IMR-90 (cell line): ENCODE results near the gene GNAI3. TPM values are rescaled to one million over a fixed set of nuclear protein-coding genes. Genes with fewer than 3 reads are reported as not detected.

Experiments
- ATAC-seq: fragments of 200-7000 bp; cut with Tn5 transposase; 2 replicates; pipeline ENCODE4 v1.9.1; 2020; ENCODE audit warnings: low read depth, mild to moderate bottlenecking, moderate library complexity
- BruUV-seq: library from RNA; stranded (reverse); fragments of 400-500 nt; replicated peaks from 2 replicates; lab custom pipeline; 2021; lab: Mats Ljungman, UMichigan
- CTCF ChIA-PET: fragments of 300-600 bp; formaldehyde crosslinking; extraction: SDS; loops from one replicate; lab custom pipeline; 2021; ENCODE audit warnings: antibody characterized with exemption; lab: Yijun Ruan, JAX
- POLR2A ChIA-PET: fragments of 300-600 bp; sonication (Branson Sonifier 250); formaldehyde crosslinking; loops from one replicate; lab custom pipeline; 2022; ENCODE audit warnings: antibody characterized with exemption; ENCODE audit not compliant: unreplicated experiment; lab: Charles Lee
- DNase-seq: peaks from one replicate; pipeline ENCODE4 v3.0.0; 2013
- H2AFZ ChIP-seq: replicated peaks from 2 replicates; pipeline ENCODE3; 2013; ENCODE audit warnings: low read length, mild to moderate bottlenecking; ENCODE audit not compliant: poor library complexity
- H2AK5ac ChIP-seq: 2 replicates; pipeline ENCODE4 v1.6.1; 2013; ENCODE audit warnings: low read depth, low read length, inconsistent platforms
- H2AK9ac ChIP-seq: replicated peaks from 2 replicates; pipeline ENCODE3; 2013; ENCODE audit warnings: mild to moderate bottlenecking, low read depth, low read length, moderate library complexity; ENCODE audit not compliant: poor library complexity
- H2BK120ac ChIP-seq: 2 replicates; pipeline ENCODE4 v1.6.1; 2013; ENCODE audit warnings: low read depth, low read length, inconsistent platforms
- H2BK15ac ChIP-seq: 3 replicates; pipeline ENCODE4 v1.6.1; 2013; ENCODE audit warnings: low read depth, low read length, inconsistent platforms
- H2BK20ac ChIP-seq: 2 replicates; pipeline ENCODE4 v1.6.1; 2013; ENCODE audit warnings: low read depth, mild to moderate bottlenecking, inconsistent platforms, low read length, moderate library complexity
- H2BK5ac ChIP-seq: 2 replicates; pipeline ENCODE4 v1.6.1; 2013; ENCODE audit warnings: mild to moderate bottlenecking, low read depth, low read length, inconsistent platforms; ENCODE audit not compliant: poor library complexity, severe bottlenecking
- H3K14ac ChIP-seq: replicated peaks from 2 replicates; pipeline ENCODE4 v1.6.1; 2013; ENCODE audit warnings: low read depth, low read length, inconsistent platforms
- H3K18ac ChIP-seq: 2 replicates; pipeline ENCODE4 v1.6.1; 2013; ENCODE audit warnings: low read depth, low read length, control low read depth
- H3K23ac ChIP-seq: 2 replicates; pipeline ENCODE4 v1.6.1; 2013; ENCODE audit warnings: low read depth, low read length, inconsistent platforms
- H3K27ac ChIP-seq: 2 replicates; pipeline ENCODE4 v1.5.1; 2013; ENCODE audit warnings: mild to moderate bottlenecking, control low read depth, low read length; ENCODE audit not compliant: insufficient read depth
- H3K27me3 ChIP-seq: 2 replicates; pipeline ENCODE4 v1.6.1; 2013; ENCODE audit warnings: low read length; ENCODE audit not compliant: control insufficient read depth, insufficient read depth
- H3K36me3 ChIP-seq: 2 replicates; pipeline ENCODE4 v1.6.1; 2013; ENCODE audit warnings: low read length, mixed read lengths; ENCODE audit not compliant: control insufficient read depth, insufficient read depth
- H3K4ac ChIP-seq: 2 replicates; pipeline ENCODE4 v1.6.1; 2013; ENCODE audit warnings: low read depth, low read length, inconsistent platforms
- H3K4me1 ChIP-seq: 2 replicates; pipeline ENCODE4 v1.6.1; 2013; ENCODE audit warnings: low read length, mixed read lengths; ENCODE audit not compliant: control insufficient read depth, insufficient read depth
- H3K4me2 ChIP-seq: 2 replicates; pipeline ENCODE4 v1.6.1; 2013; ENCODE audit warnings: low read depth, mild to moderate bottlenecking, control low read depth, low read length, moderate library complexity
- H3K4me3 ChIP-seq: 2 replicates; pipeline ENCODE4 v1.5.1; 2013; ENCODE audit warnings: low read depth, mild to moderate bottlenecking, control low read depth, low read length, moderate library complexity; ENCODE audit not compliant: insufficient read depth
- H3K56ac ChIP-seq: 2 replicates; pipeline ENCODE4 v1.6.1; 2013; ENCODE audit warnings: low read length, inconsistent platforms; ENCODE audit not compliant: insufficient read depth; ENCODE audit errors: extremely low read depth
- H3K79me1 ChIP-seq, 2 experiments: 2 replicates each; pipeline ENCODE4 v1.6.1; 2013; ENCODE audit warnings: low read length in 2 of 2, inconsistent platforms in 1 of 2, low read depth in 1 of 2
- H3K9ac ChIP-seq: 2 replicates; pipeline ENCODE4 v1.6.1; 2013; ENCODE audit warnings: low read depth, low read length, control low read depth
- H3K9me1 ChIP-seq: 2 replicates; pipeline ENCODE4 v1.6.1; 2013; ENCODE audit warnings: low read length, inconsistent platforms; ENCODE audit not compliant: insufficient read depth
- H3K9me3 ChIP-seq: 2 replicates; pipeline ENCODE4 v1.6.1; 2013; ENCODE audit warnings: low read length; ENCODE audit not compliant: control insufficient read depth, insufficient read depth
- H4K20me1 ChIP-seq: 2 replicates; pipeline ENCODE4 v1.6.1; 2013; ENCODE audit warnings: low read length, inconsistent platforms; ENCODE audit not compliant: insufficient read depth
- H4K5ac ChIP-seq: 2 replicates; pipeline ENCODE4 v1.6.1; 2013; ENCODE audit warnings: mild to moderate bottlenecking, low read depth, low read length, control low read depth
- H4K8ac ChIP-seq, 2 experiments: 2 replicates each; pipeline ENCODE4 v1.6.1; 2013; ENCODE audit warnings: low read depth in 2 of 2, low read length in 2 of 2, control low read depth in 1 of 2, inconsistent platforms in 1 of 2
- H4K91ac ChIP-seq: 2 replicates; pipeline ENCODE4 v1.6.1; 2013; ENCODE audit warnings: low read depth, low read length, inconsistent platforms; ENCODE audit not compliant: insufficient read depth
- BHLHE40 ChIP-seq: fragments of 150-350 bp; IDR thresholded peaks from 2 replicates; pipeline ENCODE4 v1.6.1; 2016; ENCODE audit warnings: mild to moderate bottlenecking, low read depth, low read length
- CHD1 ChIP-seq: IDR thresholded peaks from 2 replicates; pipeline ENCODE4 v1.6.1; 2012; ENCODE audit warnings: low read depth, low read length, improper control_type of control experiment
- CTCF ChIP-seq: conservative IDR thresholded peaks from 2 replicates; pipeline ENCODE4 v1.5.1; 2012; ENCODE audit warnings: mild to moderate bottlenecking, low read depth, low read length, improper control_type of control experiment
- ELK1 ChIP-seq: fragments of 150-350 bp; IDR thresholded peaks from 2 replicates; pipeline ENCODE4 v1.6.1; 2016; ENCODE audit warnings: low read depth, mild to moderate bottlenecking, low read length, moderate library complexity, borderline replicate concordance
- FOS ChIP-seq: fragments of 150-350 bp; IDR thresholded peaks from 2 replicates; pipeline ENCODE4 v1.6.1; 2016; ENCODE audit warnings: low read depth, low read length
- MAFK ChIP-seq: IDR thresholded peaks from 2 replicates; pipeline ENCODE4 v1.6.1; 2012; ENCODE audit warnings: low read depth, low read length, improper control_type of control experiment
- MAZ ChIP-seq: IDR thresholded peaks from 2 replicates; pipeline ENCODE4 v1.6.1; 2012; ENCODE audit warnings: low read depth, mild to moderate bottlenecking, low read length, improper control_type of control experiment, moderate library complexity, borderline replicate concordance
- MXI1 ChIP-seq: IDR thresholded peaks from 2 replicates; pipeline ENCODE4 v1.6.1; 2012; ENCODE audit warnings: low read depth, mild to moderate bottlenecking, low read length, moderate library complexity, borderline replicate concordance
- NFE2L2 ChIP-seq: fragments of 150-350 bp; IDR thresholded peaks from 2 replicates; pipeline ENCODE4 v1.6.1; 2016; ENCODE audit warnings: low read depth, mild to moderate bottlenecking, low read length
- POLR2A ChIP-seq: IDR thresholded peaks from 2 replicates; pipeline ENCODE4 v1.6.1; 2012; ENCODE audit warnings: mild to moderate bottlenecking, low read depth, low read length
- RAD21 ChIP-seq: IDR thresholded peaks from 2 replicates; pipeline ENCODE4 v1.6.1; 2012; ENCODE audit warnings: low read length, improper control_type of control experiment
- RCOR1 ChIP-seq: IDR thresholded peaks from 2 replicates; pipeline ENCODE4 v1.6.1; 2012; ENCODE audit warnings: mild to moderate bottlenecking, low read length, improper control_type of control experiment; ENCODE audit not compliant: insufficient replicate concordance
- RFX5 ChIP-seq: IDR thresholded peaks from 2 replicates; pipeline ENCODE4 v1.8.0; 2012; ENCODE audit warnings: low read depth, mild to moderate bottlenecking, low read length, moderate library complexity
- SMC3 ChIP-seq: fragments of 150-350 bp; IDR thresholded peaks from 2 replicates; pipeline ENCODE4 v1.6.1; 2016; ENCODE audit warnings: low read depth, mild to moderate bottlenecking, antibody characterized with exemption, low read length, moderate library complexity
- WGBS, 2 experiments: methylation state at CpG; one replicate each; pipeline versions ENCODE4 v1.1.5 to v1.1.7; 2013; ENCODE audit warnings: missing lambda C conversion rate in 2 of 2; ENCODE audit not compliant: insufficient read length in 1 of 2; ENCODE audit errors: extremely low coverage in 2 of 2; 5-methylcytosine and 5-hydroxymethylcytosine counted together
- dilution Hi-C: fragments of 300-500 bp; cut with HindIII; formaldehyde crosslinking; loops from one replicate; pipeline ENCODE4 v1.14.3; 2018; ENCODE audit warnings: low sequenced_read_pairs; ENCODE audit not compliant: unreplicated experiment
- in situ Hi-C: fragments of 300-500 bp; cut with MboI; formaldehyde crosslinking; loops from 3 replicates; pipeline ENCODE4 v1.14.3; 2019; ENCODE audit warnings: low sequenced_read_pairs, inconsistent platforms, mixed read lengths
- intact Hi-C: fragments of 100-400 bp; cut with micrococcal nuclease; formaldehyde crosslinking; loops from 2 replicates; pipeline ENCODE4 v1.10.0; 2022
- polyA plus RNA-seq, 3 experiments: library from polyadenylated mRNA; depleted of rRNA; stranded (reverse); fragments of >200 nt; gene quantifications; 2 replicates each; pipeline ENCODE4 v1.2.3, GENCODE V29; 2012; ENCODE audit warnings: low replicate concordance in 1 of 3
- total RNA-seq: library from RNA; depleted of rRNA; stranded (reverse); fragments of >200 nt; gene quantifications from 2 replicates; pipeline ENCODE4 v1.2.3, GENCODE V29; 2012
- TF ChIP-seq, protein P1 (sequence below): fragments of 150-350 bp; IDR thresholded peaks from 2 replicates; pipeline ENCODE4 v1.6.1; 2017; ENCODE audit warnings: mild to moderate bottlenecking, antibody characterized with exemption, low read length, low read depth

The GNAI3 gene
- total and polyA plus RNA-seq, 2 of the 4 experiments (the other 2 are of a cell fraction): 5.9 to 14.9 TPM

DNA sequence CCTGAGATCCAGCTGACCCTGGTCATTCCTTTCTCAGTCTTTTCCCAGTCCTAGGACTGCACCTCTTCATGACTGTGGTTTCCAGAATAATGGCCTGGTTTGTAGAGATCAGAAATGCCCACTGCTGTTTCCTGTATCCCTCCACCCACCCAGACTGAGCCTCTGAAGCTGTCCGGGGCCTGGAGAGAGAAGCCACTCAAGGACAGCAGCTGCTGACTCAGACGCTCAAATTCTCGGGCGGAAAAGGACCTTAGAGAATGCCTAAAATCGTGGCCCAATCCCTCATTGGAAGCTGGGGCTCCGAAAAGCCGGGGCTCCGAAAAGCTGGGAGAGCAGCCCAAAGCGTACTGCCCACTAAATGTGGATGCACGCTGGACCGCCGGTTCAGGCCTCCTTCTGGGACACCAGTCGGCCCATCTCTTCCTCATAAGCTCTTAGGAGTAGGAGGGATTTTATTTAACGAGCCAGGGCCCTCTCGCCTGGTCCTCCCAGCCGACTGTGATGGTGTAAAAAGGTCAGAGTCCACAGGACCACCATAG lies 16.5 kb upstream of the GNAI3 start:
- Histone ChIP-seq H3K9ac (no peak overlapping the region), H3K14ac (no peak overlapping the region), H4K20me1 (no peaks in the 10 kb centered on the region), H3K18ac (no peak overlapping the region), H3K36me3 (no peaks in the 10 kb centered on the region), H3K4ac (no peak overlapping the region), H3K4me2 (no peak overlapping the region), H3K9me1 (no peaks in the 10 kb centered on the region; the same call in 1 of the 2 replicates), H3K27ac (no peak overlapping the region), H2BK20ac (no peak overlapping the region), H3K4me1 (peaks cover 7% of the 10 kb centered on the region), H2BK5ac (no peak overlapping the region), H2AFZ (peak overlapping the region; percentile 88), H2AK5ac (no peak overlapping the region; the same call in 1 of the 2 replicates), H3K56ac (no peak overlapping the region), H4K5ac (no peak overlapping the region), H2BK120ac (no peak overlapping the region), H3K4me3 (no peak overlapping the region), H4K8ac (no peak overlapping the region; a peak in 1 of 4 replicates), H2AK9ac (peak overlapping the region; percentile 89), H3K79me1 (no peaks in the 10 kb centered on the region), H3K27me3 (peaks cover 11% of the 10 kb centered on the region), H3K9me3 (no peaks in the 10 kb centered on the region), H4K91ac (no peak overlapping the region), H3K23ac (no peak overlapping the region), H2BK15ac (no peak overlapping the region; the same call in 2 of the 3 replicates)
- ChIA-PET POLR2A (interaction anchor here (0.6 kb wide), 1 partner anchor 48 kb away, joined by 3 read pairs; no protein-coding TSS in a partner anchor), CTCF (interaction anchor here (0.8 to 3.2 kb wide), 13 partner anchors 10 to 130 kb away, joined by 3 to 75 read pairs (median 6); partner anchors contain the start of genes AMIGO1, ATXN7L2 and CYB561D1)
- ATAC-seq (no peak), DNase-seq (no peak)
- intact Hi-C loops (loop anchor here (1.0 to 5.0 kb wide), 6 partner anchors 34 to 270 kb away; partner anchors contain the start of genes CYB561D1 and PSMA5), in situ Hi-C loops (loop anchor here (5.0 to 10.0 kb wide), 2 partner anchors 35 to 267 kb away; no protein-coding TSS in a partner anchor), dilution Hi-C loops (no loop called here)
- BruUV-seq: no TSS peak
- WGBS, 2 experiments: 100% methylated on average over 3 of the region's 16 CpGs; no CpG with 5 or more reads in 1 of the 2 experiments
- TF ChIP-seq BHLHE40 (no peak), RFX5 (no peak), POLR2A (no peak), MAFK (no peak), FOS (no peak), MXI1 (no peak), ELK1 (no peak), RAD21 (no peak), RCOR1 (no peak), MAZ (no peak), SMC3 (no peak), CHD1 (no peak), NFE2L2 (no peak), CTCF (no peak)
- TF ChIP-seq, protein P1, sequence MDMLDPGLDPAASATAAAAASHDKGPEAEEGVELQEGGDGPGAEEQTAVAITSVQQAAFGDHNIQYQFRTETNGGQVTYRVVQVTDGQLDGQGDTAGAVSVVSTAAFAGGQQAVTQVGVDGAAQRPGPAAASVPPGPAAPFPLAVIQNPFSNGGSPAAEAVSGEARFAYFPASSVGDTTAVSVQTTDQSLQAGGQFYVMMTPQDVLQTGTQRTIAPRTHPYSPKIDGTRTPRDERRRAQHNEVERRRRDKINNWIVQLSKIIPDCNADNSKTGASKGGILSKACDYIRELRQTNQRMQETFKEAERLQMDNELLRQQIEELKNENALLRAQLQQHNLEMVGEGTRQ: no peak
